Subcutaneous adipose tissue (tissue), 4 donors: ENCODE measurements around the gene HS3ST2. TPM values are rescaled to one million over a fixed set of nuclear protein-coding genes. Genes with fewer than 3 reads are reported as not detected.

Source experiments
- total RNA-seq, 4 donors: library from RNA; depleted of rRNA; stranded (reverse); fragments of >200 nt; gene quantifications; one replicate each; pipeline ENCODE4 v1.1.0, GENCODE V29; 2016
- TF ChIP-seq, protein P1 (sequence below): fragments of 450-650 bp; IDR thresholded peaks from one replicate; pipeline ENCODE4 v1.5.1; 2016; ENCODE audit warnings: low read depth, mild to moderate bottlenecking, control low read depth, antibody characterized with exemption, moderate library complexity

HS3ST2 gene
- total RNA-seq, 4 donors from 2014 or later, result 4.7 to 12.2 (median 6.3) TPM

DNA sequence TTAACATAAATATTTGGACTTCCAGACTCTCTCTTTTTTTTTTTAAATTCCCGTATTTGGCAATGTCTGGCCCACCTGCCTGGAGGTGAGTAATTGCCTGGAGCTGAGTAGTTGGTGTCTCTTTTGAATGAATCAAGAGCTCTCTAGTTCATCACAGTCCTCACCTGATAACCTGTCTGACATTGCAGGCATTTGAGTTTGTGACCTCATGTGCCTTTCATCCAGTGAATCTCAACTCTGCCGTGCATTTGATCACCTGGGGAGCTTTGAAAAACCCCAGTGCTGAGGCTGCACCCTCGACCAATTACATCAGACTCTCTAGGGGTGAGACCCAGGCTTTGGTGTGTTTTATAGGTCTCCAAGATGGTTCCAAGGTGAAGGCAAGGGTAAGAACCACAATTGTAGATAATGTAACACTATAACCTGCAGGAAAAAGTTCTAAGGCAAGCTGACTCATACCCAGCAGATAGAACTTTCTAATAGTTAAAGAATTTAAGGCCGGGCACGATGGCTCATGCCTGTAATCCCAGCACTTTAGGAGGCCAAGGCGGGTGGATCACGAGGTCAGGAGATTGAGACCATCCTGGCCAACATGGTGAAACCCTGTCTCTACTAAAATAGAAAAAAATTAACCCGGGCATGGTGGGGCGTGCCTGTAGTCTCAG is 24.5 kb upstream of the HS3ST2 start:
- TF ChIP-seq, protein P1, sequence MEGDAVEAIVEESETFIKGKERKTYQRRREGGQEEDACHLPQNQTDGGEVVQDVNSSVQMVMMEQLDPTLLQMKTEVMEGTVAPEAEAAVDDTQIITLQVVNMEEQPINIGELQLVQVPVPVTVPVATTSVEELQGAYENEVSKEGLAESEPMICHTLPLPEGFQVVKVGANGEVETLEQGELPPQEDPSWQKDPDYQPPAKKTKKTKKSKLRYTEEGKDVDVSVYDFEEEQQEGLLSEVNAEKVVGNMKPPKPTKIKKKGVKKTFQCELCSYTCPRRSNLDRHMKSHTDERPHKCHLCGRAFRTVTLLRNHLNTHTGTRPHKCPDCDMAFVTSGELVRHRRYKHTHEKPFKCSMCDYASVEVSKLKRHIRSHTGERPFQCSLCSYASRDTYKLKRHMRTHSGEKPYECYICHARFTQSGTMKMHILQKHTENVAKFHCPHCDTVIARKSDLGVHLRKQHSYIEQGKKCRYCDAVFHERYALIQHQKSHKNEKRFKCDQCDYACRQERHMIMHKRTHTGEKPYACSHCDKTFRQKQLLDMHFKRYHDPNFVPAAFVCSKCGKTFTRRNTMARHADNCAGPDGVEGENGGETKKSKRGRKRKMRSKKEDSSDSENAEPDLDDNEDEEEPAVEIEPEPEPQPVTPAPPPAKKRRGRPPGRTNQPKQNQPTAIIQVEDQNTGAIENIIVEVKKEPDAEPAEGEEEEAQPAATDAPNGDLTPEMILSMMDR, result no peak

DNA sequence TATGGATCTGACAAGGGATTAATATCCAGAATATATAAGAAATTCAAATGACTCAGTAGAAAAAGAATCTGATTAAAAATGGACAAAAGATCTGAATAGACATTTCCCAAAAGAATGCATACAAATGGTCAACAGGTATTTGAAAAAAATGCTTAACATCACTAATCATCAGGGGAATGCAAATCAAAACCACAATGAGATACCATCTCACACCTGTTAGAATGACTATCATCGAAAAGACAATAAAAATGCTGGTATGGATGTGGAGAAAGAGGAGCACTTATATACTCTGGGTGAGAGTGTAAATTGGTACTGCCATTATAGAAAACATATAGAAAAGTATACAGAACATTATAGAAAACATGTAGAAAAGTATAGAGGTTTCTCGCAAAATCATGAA is 16.4 kb upstream of the HS3ST2 start:
- TF ChIP-seq, protein P1, result no peak

DNA sequence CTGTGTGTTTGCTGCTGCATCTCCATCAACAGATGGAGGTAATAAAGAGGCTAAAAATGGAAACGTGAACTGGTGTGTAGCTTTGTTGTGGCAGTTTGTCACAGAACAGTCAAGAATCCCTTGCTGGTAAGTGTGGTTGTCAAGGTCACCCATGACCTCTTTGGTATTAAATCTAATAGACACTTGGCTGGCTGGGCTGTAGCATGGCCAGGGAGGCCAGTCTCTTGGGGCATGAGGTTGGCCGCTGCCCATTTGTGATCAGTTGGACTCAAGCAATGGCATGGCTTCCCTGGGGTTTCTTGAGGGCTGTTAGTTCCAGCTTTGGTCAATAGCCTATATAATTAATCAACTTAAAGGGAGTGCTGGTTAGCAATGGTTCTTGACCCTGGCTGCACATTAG is 14.8 kb upstream of the HS3ST2 start:
- TF ChIP-seq, protein P1, result no peak

DNA sequence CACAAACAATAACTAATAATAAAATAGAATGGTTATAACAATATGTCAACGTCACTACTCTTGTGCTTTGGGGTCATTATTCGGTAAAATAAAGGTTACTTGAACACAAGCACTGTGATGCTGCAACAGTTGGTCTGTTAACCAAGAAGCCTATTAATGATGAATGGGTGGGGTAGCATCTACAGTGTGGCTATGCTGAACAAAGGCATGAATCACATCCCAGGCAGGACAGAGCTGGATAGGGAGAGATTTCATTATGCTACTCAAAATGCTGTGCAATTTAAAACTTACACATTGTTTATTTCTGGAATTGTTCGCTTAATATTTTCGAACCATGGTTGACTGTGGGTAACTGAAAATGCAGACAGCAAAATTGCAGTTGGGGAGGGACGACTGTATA is 9.1 kb upstream of the HS3ST2 start:
- TF ChIP-seq, protein P1, result no peak

DNA sequence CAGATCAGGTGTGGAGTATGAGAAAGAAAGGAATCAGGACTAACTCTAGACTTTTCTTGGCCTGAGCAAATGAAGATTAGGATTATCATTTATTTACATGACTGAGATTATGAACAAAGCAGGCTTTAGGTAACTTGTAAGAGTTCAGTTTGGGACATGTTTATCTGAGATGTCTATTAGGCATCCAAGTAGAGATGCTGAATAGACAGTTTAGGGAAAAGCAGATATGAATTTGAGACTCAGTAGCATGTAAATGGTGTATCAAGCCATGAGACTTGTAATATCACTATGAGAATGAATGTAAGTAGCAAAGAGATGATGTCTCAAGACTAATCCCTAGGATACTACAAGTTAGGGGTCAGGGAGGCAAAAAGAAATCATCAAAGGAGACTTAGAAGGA is 8.6 kb upstream of the HS3ST2 start:
- TF ChIP-seq, protein P1, result no peak

DNA sequence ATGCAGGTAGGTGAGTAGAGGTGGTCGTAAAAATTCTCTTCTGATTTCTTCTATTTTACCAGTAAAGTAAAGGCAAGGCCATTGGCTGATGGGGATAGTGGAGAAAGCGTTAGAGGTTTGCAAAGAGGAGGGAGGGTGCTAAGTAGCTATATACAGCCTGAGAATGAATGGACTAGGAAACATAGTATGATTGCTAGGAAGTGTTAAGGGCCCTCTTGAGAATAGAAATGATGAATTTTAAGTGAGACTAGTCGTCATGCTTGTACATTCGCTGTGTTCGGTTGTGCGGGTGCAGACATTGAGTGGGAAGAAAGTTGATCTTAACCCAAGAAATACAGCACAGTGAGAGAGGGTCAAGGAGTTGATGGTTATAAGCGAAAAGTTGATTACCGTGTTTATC is 7.2 kb upstream of the HS3ST2 start:
- TF ChIP-seq, protein P1, result no peak

DNA sequence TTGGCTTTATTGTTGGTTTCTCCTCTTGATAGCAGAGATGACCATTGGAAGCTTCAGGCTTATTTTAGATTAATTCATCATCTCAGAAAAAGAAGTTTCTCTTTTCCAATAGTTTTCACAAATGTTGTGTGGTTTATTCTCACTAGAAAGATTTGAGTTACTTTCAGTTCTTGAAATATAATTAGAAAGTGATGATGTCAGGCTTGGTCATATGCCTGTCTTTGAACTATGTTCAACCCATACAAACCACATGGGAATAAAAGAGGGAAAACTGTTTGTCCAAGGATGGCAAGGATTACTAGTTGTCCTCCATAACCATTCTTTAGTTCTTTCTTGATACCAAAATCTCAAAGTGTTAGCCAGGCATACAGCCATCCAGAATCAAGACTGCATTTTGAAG is 3.7 kb upstream of the HS3ST2 start:
- TF ChIP-seq, protein P1, result no peak
